ENCODE data around the gene ADAM23.
A peak's percentile ranks its signal among the peaks of the same experiment; 100 is the strongest.

Gene ADAM23

GRCh38 chr2:206512999-206513398, 69.7 kb downstream of the ADAM23 start:
- DNase-seq: no peak

GRCh38 chr2:206515580-206515979, 72.2 kb downstream of the ADAM23 start:
- no peak for DNase-seq

- no peak for DNase-seq
Measured at GRCh38 chr2:206518997-206519396, 75.7 kb downstream of the ADAM23 start.

GRCh38 chr2:206520450-206520849, 77.1 kb downstream of the ADAM23 start:
- no peak for DNase-seq

- no peak for DNase-seq
Measured at GRCh38 chr2:206521115-206521514, 77.8 kb downstream of the ADAM23 start.

- DNase-seq: no peak
Measured at GRCh38 chr2:206521612-206522011, 78.3 kb downstream of the ADAM23 start.

GRCh38 chr2:206526416-206526815, 83.1 kb downstream of the ADAM23 start:
- no peak for DNase-seq

- no peak for DNase-seq
Measured at GRCh38 chr2:206527153-206527552, 83.8 kb downstream of the ADAM23 start.

GRCh38 chr2:206530727-206531126, 87.4 kb downstream of the ADAM23 start:
- no peak for DNase-seq

- DNase-seq: no peak
Measured at GRCh38 chr2:206531996-206532543, 88.7 kb downstream of the ADAM23 start.

- no peak for DNase-seq
Measured at GRCh38 chr2:206533977-206534376, 90.6 kb downstream of the ADAM23 start.

- DNase-seq: no peak
Measured at GRCh38 chr2:206535260-206535986, 92.1 kb downstream of the ADAM23 start.

GRCh38 chr2:206540757-206541156, 97.4 kb downstream of the ADAM23 start:
- DNase-seq: no peak

- DNase-seq: no peak
Measured at GRCh38 chr2:206543073-206543472, 99.7 kb downstream of the ADAM23 start.

- DNase-seq: no peak
Measured at GRCh38 chr2:206548383-206548782, 105.1 kb downstream of the ADAM23 start.

GRCh38 chr2:206555721-206556120, 112.4 kb downstream of the ADAM23 start:
- no peak for DNase-seq

GRCh38 chr2:206556357-206556949, 113.1 kb downstream of the ADAM23 start:
- peak; percentile 14 for DNase-seq

GRCh38 chr2:206557321-206557720, 114.0 kb downstream of the ADAM23 start:
- DNase-seq: no peak

GRCh38 chr2:206558492-206558891, 115.2 kb downstream of the ADAM23 start:
- DNase-seq: no peak

GRCh38 chr2:206561962-206562361, 118.6 kb downstream of the ADAM23 start:
- no peak for DNase-seq

GRCh38 chr2:206562375-206562774, 119.0 kb downstream of the ADAM23 start:
- DNase-seq: no peak

GRCh38 chr2:206563374-206563773, 120.0 kb downstream of the ADAM23 start:
- no peak for DNase-seq

GRCh38 chr2:206565666-206566065, 122.3 kb downstream of the ADAM23 start:
- DNase-seq: no peak

- DNase-seq: no peak
Measured at GRCh38 chr2:206569470-206569869, 126.1 kb downstream of the ADAM23 start.

GRCh38 chr2:206570199-206570598, 126.9 kb downstream of the ADAM23 start:
- DNase-seq: no peak
